Epithelial cell of prostate (primary cell): ENCODE results near the gene CPVL.
A peak's percentile ranks its signal among the peaks of the same experiment; 100 is the strongest.

Experiments used
- DNase-seq: peaks from one replicate; pipeline ENCODE4 v3.0.0-alpha.2; 2011; ENCODE audit warnings: low read depth, low spot score
- H3K27ac ChIP-seq: fragments of 450-650 bp; 2 replicates; pipeline ENCODE4 v1.5.1; 2017; ENCODE audit warnings: mild to moderate bottlenecking

The CPVL gene

GRCh38 chr7:29146057-29146706 is at the start of gene CPVL:
CPVL (minus strand) TSS chr7:29146537; CDS start chr7:29121061, 25,476 bp downstream.
- no peak for DNase-seq
- H3K27ac ChIP-seq, result no peak within 1 kb of the TSS

GRCh38 chr7:29194594-29195427 is 48.5 kb upstream of the CPVL start, which contains the start of gene CHN2:
CHN2 (plus strand) TSS chr7:29194775.
- no peak within 1 kb of the TSS for H3K27ac ChIP-seq
- DNase-seq, result no peak

GRCh38 chr7:29194206-29194593 is 47.9 kb upstream of the CPVL start:
- no peak for DNase-seq

GRCh38 chr7:29193316-29194205 is 47.2 kb upstream of the CPVL start:
- no peak for DNase-seq
- H3K27ac ChIP-seq, result no peak overlapping the region

More at GRCh38 chr7:29194206-29194593, 47.9 kb upstream of the CPVL start:
- no peak overlapping the region for H3K27ac ChIP-seq

- no peak for DNase-seq
Measured at GRCh38 chr7:29192811-29193210, 46.5 kb upstream of the CPVL start.

GRCh38 chr7:29192323-29192722 is 46.0 kb upstream of the CPVL start:
- no peak for DNase-seq
- no peak overlapping the region for H3K27ac ChIP-seq

More at GRCh38 chr7:29192811-29193210, 46.5 kb upstream of the CPVL start:
- H3K27ac ChIP-seq, result no peak overlapping the region

- DNase-seq, result no peak
- H3K27ac ChIP-seq, result no peak overlapping the region
Measured at GRCh38 chr7:29190349-29191045, 44.2 kb upstream of the CPVL start.

GRCh38 chr7:29189743-29190201 is 43.4 kb upstream of the CPVL start:
- H3K27ac ChIP-seq, result no peak overlapping the region
- DNase-seq, result no peak

GRCh38 chr7:29185613-29186012 is 39.3 kb upstream of the CPVL start:
- no peak overlapping the region for H3K27ac ChIP-seq
- no peak for DNase-seq

- H3K27ac ChIP-seq, result no peak overlapping the region
- no peak for DNase-seq
Measured at GRCh38 chr7:29184599-29184998, 38.3 kb upstream of the CPVL start.

GRCh38 chr7:29179115-29179514 is 32.8 kb upstream of the CPVL start:
- no peak overlapping the region for H3K27ac ChIP-seq
- no peak for DNase-seq

- no peak overlapping the region for H3K27ac ChIP-seq
- DNase-seq, result peak; percentile 45
Measured at GRCh38 chr7:29177963-29178600, 31.7 kb upstream of the CPVL start.

- no peak overlapping the region for H3K27ac ChIP-seq
- DNase-seq, result no peak
Measured at GRCh38 chr7:29173458-29173857, 27.1 kb upstream of the CPVL start.

- H3K27ac ChIP-seq, result no peak overlapping the region
- no peak for DNase-seq
Measured at GRCh38 chr7:29170781-29171180, 24.4 kb upstream of the CPVL start.

GRCh38 chr7:29167721-29168120 is 21.4 kb upstream of the CPVL start:
- no peak for DNase-seq

GRCh38 chr7:29163854-29164253 is 17.5 kb upstream of the CPVL start:
- no peak for DNase-seq
- H3K27ac ChIP-seq, result no peak overlapping the region

More at GRCh38 chr7:29167721-29168120, 21.4 kb upstream of the CPVL start:
- H3K27ac ChIP-seq, result no peak overlapping the region

- DNase-seq, result no peak
- H3K27ac ChIP-seq, result no peak overlapping the region
Measured at GRCh38 chr7:29162577-29162976, 16.2 kb upstream of the CPVL start.

GRCh38 chr7:29161231-29161630 is 14.9 kb upstream of the CPVL start:
- no peak for DNase-seq
- no peak overlapping the region for H3K27ac ChIP-seq

- H3K27ac ChIP-seq, result no peak overlapping the region
- no peak for DNase-seq
Measured at GRCh38 chr7:29160080-29160479, 13.7 kb upstream of the CPVL start.
